Smooth muscle cell (in vitro differentiated cells): ENCODE data around the gene SPRYD4. TPM values are rescaled to one million over a fixed set of nuclear protein-coding genes. Genes with fewer than 3 reads are reported as not detected.
A peak's percentile ranks its signal among the peaks of the same experiment; 100 is the strongest.
"Not testable (repeated sequence)": the region's sequence is repeated elsewhere in the genome, so short reads cannot be mapped to it uniquely, and the experiment has no call there.

Source experiments
- DNase-seq: peaks from one replicate; lab custom pipeline; 2025; ENCODE audit not compliant: unreplicated experiment; lab: John Stamatoyannopoulos, UW
- H2AFZ ChIP-seq: fragments of 200-600 bp; sonication (generic); 2 replicates; pipeline ENCODE4 v1.6.0; 2016; ENCODE audit warnings: antibody characterized with exemption, low read depth, mild to moderate bottlenecking
- H3F3A ChIP-seq: fragments of 200-600 bp; sonication (generic); 2 replicates; pipeline ENCODE4 v1.6.0; 2017; ENCODE audit warnings: antibody characterized with exemption, low read depth
- H3K27ac ChIP-seq: fragments of 200-600 bp; sonication (generic); 2 replicates; pipeline ENCODE4 v1.5.1; 2016; ENCODE audit warnings: low read depth, mild to moderate bottlenecking
- H3K27me3 ChIP-seq: fragments of 200-600 bp; sonication (generic); 2 replicates; pipeline ENCODE4 v1.6.1; 2016; ENCODE audit warnings: low read depth, mild to moderate bottlenecking
- H3K36me3 ChIP-seq: fragments of 200-600 bp; sonication (generic); 2 replicates; pipeline ENCODE4 v1.5.1; 2016; ENCODE audit warnings: low read depth
- H3K4me1 ChIP-seq: fragments of 200-600 bp; sonication (generic); 2 replicates; pipeline ENCODE4 v1.5.1; 2016; ENCODE audit warnings: low read depth
- H3K4me2 ChIP-seq: fragments of 200-600 bp; sonication (generic); 2 replicates; pipeline ENCODE4 v1.6.0; 2016; ENCODE audit warnings: mild to moderate bottlenecking
- H3K4me3 ChIP-seq: fragments of 200-600 bp; sonication (generic); 2 replicates; pipeline ENCODE4 v1.5.1; 2016; ENCODE audit warnings: mild to moderate bottlenecking
- H3K79me2 ChIP-seq: fragments of 200-600 bp; sonication (generic); 2 replicates; pipeline ENCODE4 v1.6.0; 2016; ENCODE audit warnings: low read depth, mild to moderate bottlenecking
- H3K9ac ChIP-seq: fragments of 200-600 bp; sonication (generic); 2 replicates; pipeline ENCODE4 v1.6.0; 2016; ENCODE audit warnings: low read depth
- H3K9me3 ChIP-seq: fragments of 200-600 bp; sonication (generic); replicated peaks from 2 replicates; pipeline ENCODE4 v1.5.1; 2016; ENCODE audit warnings: low read depth
- H4K20me1 ChIP-seq: fragments of 200-600 bp; sonication (generic); 2 replicates; pipeline ENCODE4 v1.6.0; 2016; ENCODE audit warnings: low read depth
- WGBS: methylation state at CpG from one replicate; pipeline ENCODE4 v1.1.7; 2016; ENCODE audit warnings: low lambda C conversion rate; 5-methylcytosine and 5-hydroxymethylcytosine counted together
- polyA plus RNA-seq: library from polyadenylated mRNA; unstranded; fragments of >200 nt; fragmentation: Nextera tagmentation; extraction: Ambion mirVana; gene quantifications from 2 replicates; pipeline ENCODE4 v1.2.1, GENCODE V29; 2016
- total RNA-seq: library from RNA; depleted of rRNA; stranded (reverse); fragments of >200 nt; gene quantifications from 2 replicates; pipeline ENCODE4 v1.2.3, GENCODE V29; 2014
- TF ChIP-seq, protein P1 (sequence below): fragments of 200-600 bp; sonication (generic); IDR thresholded peaks from 2 replicates; pipeline ENCODE4 v1.5.1; 2017; ENCODE audit warnings: borderline replicate concordance, mild to moderate bottlenecking, antibody characterized with exemption; ENCODE audit not compliant: insufficient read depth, poor library complexity, severe bottlenecking

The SPRYD4 gene
- total and polyA plus RNA-seq, 2 experiments from 2014 or later: 0.71 to 1.0 TPM

DNA sequence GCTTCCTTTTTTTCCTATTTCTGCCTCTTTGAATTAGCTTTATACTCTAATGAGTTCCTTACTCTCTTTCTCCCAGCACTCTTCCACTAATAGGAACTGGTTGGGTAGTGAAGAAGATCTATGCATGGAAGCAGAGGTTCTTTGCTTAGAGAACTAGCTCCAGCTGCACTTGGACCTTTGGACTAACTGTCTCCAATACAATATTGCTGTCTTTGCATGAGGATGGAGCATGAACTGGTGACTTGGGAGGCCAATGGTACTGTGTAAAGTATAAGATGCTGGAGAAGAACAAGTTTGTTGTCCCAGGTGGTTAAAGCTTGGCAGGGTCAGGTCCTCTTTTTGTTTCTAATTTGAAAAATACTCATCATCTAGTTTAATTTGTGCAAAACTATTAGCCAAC, 22.0 kb downstream of the SPRYD4 start:
- H3K36me3 ChIP-seq: no peaks in the 10 kb centered on the region
- TF ChIP-seq, protein P1, sequence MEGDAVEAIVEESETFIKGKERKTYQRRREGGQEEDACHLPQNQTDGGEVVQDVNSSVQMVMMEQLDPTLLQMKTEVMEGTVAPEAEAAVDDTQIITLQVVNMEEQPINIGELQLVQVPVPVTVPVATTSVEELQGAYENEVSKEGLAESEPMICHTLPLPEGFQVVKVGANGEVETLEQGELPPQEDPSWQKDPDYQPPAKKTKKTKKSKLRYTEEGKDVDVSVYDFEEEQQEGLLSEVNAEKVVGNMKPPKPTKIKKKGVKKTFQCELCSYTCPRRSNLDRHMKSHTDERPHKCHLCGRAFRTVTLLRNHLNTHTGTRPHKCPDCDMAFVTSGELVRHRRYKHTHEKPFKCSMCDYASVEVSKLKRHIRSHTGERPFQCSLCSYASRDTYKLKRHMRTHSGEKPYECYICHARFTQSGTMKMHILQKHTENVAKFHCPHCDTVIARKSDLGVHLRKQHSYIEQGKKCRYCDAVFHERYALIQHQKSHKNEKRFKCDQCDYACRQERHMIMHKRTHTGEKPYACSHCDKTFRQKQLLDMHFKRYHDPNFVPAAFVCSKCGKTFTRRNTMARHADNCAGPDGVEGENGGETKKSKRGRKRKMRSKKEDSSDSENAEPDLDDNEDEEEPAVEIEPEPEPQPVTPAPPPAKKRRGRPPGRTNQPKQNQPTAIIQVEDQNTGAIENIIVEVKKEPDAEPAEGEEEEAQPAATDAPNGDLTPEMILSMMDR: no peak
- no peak overlapping the region for H2AFZ ChIP-seq
- no peaks in the 10 kb centered on the region for H4K20me1 ChIP-seq
- no peak overlapping the region for H3K4me3 ChIP-seq
- no peak overlapping the region for H3K27ac ChIP-seq
- DNase-seq: no peak
- H3K27me3 ChIP-seq: peaks cover 64% of the 10 kb centered on the region
- H3K4me1 ChIP-seq: no peaks in the 10 kb centered on the region
- no peaks in the 10 kb centered on the region for H3F3A ChIP-seq
- H3K4me2 ChIP-seq: no peak overlapping the region
- no peaks in the 10 kb centered on the region for H3K9me3 ChIP-seq
- H3K79me2 ChIP-seq: no peaks in the 10 kb centered on the region
- no peak overlapping the region for H3K9ac ChIP-seq

DNA sequence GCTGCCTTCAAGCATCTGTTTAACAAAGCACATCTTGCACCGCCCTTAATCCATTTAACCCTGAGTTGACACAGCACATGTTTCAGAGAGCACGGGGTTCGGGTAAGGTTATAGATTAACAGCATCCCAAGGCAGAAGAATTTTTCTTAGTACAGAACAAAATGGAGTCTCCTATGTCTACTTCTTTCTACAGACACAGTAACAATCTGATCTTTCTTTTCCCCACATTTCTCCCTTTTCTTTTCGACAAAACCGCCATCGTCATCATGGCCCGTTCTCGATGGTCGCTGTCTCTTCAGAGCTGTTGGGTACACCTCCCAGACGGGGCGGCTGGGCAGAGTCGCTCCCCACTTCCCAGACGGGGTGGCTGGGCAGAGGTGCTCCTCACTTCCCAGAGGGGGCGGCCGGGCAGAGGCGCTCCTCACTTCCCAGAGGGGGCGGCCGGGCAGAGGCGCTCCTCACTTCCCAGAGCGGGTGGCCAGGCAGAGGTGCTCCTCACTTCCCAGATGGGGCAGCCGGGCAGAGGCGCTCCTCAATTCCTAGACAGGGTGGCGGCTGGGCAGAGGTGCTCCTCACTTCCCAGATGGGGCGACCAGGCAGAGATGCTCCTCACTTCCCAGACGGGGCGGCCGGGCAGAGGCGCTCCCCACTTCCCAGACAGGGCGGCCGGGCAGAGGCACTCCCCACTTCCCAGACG, 25.2 kb downstream of the SPRYD4 start:
- not testable (repeated sequence) for H4K20me1 ChIP-seq, H3K9ac ChIP-seq, H3K4me3 ChIP-seq, H2AFZ ChIP-seq, H3K9me3 ChIP-seq, H3F3A ChIP-seq, H3K27ac ChIP-seq, H3K4me1 ChIP-seq, H3K79me2 ChIP-seq, H3K4me2 ChIP-seq, H3K36me3 ChIP-seq, DNase-seq
- peaks cover 32% of the 10 kb centered on the region for H3K27me3 ChIP-seq
- WGBS: 93% methylated on average over 28 of the region's 31 CpGs

DNA sequence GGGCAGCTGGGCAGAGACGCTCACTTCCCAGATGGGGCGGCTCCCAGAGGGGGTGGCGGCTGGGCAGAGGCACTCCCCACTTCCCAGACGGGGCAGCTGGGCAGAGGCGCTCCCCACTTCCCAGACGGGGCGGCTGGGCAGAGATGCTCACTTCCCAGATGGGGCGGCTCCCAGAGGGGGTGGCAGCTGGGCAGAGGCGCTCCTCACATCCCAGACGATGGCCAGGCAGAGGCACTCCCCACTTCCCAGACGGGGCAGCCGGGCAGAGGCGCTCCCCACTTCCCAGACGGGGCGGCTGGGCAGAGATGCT, 25.7 kb downstream of the SPRYD4 start:
- not testable (repeated sequence) for H3K9me3 ChIP-seq, H2AFZ ChIP-seq, DNase-seq, H3K9ac ChIP-seq, H3K79me2 ChIP-seq, H4K20me1 ChIP-seq, H3F3A ChIP-seq, H3K4me2 ChIP-seq, H3K27ac ChIP-seq, H3K4me1 ChIP-seq, H3K36me3 ChIP-seq, H3K4me3 ChIP-seq
- WGBS: 100% methylated on average over 9 of the region's 15 CpGs
- peaks cover 27% of the 10 kb centered on the region for H3K27me3 ChIP-seq

DNA sequence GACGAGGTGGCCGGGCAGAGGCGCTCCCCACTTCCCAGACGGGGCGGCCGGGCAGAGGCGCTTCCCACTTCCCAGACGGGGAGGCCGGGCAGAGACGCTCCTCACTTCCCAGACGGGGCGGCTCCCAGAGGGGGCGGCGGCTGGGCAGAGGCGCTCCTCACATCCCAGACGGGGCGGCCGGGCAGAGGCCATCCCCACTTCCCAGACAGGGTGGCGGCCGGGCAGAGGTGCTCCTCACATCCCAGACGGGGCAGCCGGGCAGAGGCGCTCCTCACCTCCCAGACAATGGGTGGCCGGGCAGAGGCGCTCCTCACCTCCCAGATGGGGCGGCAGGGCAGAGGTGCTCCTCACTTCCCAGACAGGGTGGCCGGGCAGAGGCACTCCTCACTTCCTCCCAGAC, 26.1 kb downstream of the SPRYD4 start:
- H3K9ac ChIP-seq, H3K4me2 ChIP-seq, H3K4me1 ChIP-seq, H3K4me3 ChIP-seq, H3K36me3 ChIP-seq, H4K20me1 ChIP-seq, H3K9me3 ChIP-seq, H3K79me2 ChIP-seq, H3F3A ChIP-seq, H2AFZ ChIP-seq, H3K27ac ChIP-seq, DNase-seq: not testable (repeated sequence)
- peaks cover 23% of the 10 kb centered on the region for H3K27me3 ChIP-seq
- WGBS: 99% methylated on average over 27 of the region's 27 CpGs

DNA sequence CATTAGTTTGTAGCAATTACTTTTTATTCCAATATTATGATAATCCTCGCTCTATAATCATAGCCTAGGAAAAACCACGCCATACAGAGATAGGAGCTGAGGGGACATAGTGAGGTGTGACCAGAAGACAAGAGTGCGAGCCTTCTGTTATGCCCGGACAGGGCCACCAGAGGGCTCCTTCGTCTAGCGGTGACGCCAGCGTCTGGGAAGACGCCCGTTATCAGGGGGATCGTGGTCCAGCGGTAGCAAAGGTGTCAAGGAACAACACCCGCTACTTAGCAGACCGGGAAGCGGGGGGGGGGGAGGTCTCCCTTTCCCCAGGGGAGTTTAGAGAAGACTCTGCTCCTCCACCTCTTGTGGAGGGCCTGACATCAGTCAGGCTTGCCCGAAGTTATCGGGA, 28.3 kb downstream of the SPRYD4 start:
- not testable (repeated sequence) for H3K36me3 ChIP-seq, H3K4me3 ChIP-seq, H3K27ac ChIP-seq, H3K27me3 ChIP-seq, H2AFZ ChIP-seq, DNase-seq, H3F3A ChIP-seq, H3K9me3 ChIP-seq, H3K4me1 ChIP-seq, H4K20me1 ChIP-seq, H3K9ac ChIP-seq, H3K4me2 ChIP-seq, H3K79me2 ChIP-seq
- WGBS: 21% methylated on average over 17 of the region's 17 CpGs
- TF ChIP-seq, protein P1: peak; percentile 42

DNA sequence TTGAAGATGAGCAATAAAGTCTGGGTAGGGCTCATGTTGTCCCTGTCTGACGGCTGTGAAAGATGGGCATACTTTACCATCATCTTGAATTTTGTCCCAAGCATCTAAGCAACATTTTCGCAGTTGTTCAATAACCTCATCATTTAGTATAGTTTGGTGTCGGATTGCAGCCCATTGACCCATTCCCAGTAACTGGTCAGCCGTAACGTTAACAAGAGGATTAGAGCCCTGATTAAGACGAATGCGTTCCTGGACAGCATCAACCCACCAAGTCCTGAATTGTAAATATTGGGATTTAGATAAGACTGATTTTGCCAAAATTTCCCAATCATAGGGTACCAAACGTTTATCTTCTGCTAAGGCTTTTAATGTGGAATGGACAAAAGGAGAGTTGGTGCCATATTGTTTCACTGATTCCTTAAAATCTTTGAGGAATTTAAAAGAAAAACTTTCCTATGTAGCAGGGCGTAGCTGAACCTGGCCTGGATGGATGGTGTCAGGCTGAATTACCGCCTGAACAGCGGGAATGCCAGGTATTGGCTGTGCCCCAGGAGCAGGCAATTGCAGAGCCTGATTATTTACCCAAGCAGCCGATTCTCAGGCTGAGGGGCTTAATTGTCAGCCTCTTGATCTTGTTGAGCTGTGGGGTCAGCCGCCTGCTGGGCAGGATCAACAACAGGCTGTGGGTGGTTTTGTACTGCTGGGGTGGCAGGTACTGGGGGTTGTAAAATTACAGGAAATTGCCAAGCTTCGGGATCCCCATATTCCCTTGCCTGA, 29.9 kb downstream of the SPRYD4 start:
- WGBS: 42% methylated on average over 14 of the region's 14 CpGs
- H3F3A ChIP-seq: not testable (repeated sequence)

DNA sequence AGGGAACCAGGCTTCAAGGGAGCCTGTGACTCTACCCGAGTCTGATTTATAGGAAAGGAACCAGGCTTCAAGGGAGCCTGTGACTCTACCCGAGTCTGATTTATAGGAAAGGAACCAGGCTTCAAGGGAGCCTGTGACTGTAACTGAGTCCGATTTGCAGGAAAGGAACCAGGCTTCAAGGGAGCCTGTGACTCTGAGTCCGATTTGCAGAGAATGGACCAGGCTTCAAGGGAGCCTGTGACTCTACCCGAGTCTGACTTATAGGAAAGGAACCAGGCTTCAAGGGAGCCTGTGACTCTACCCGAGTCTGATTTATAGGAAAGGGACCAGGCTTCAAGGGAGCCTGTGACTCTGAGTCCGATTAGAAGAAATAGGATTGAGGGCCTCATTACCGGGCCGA, 31.1 kb downstream of the SPRYD4 start:
- H3K79me2 ChIP-seq, H3K27ac ChIP-seq, H3K27me3 ChIP-seq, H3K4me1 ChIP-seq, H3K36me3 ChIP-seq, H3F3A ChIP-seq, DNase-seq, H4K20me1 ChIP-seq, H3K9ac ChIP-seq, H3K4me3 ChIP-seq, H3K9me3 ChIP-seq: not testable (repeated sequence)
- WGBS: 38% methylated on average over 9 of the region's 9 CpGs
- Histone ChIP-seq H2AFZ (peak overlapping the region; percentile 34), H3K4me2 (peak overlapping the region; percentile 29)

More for the DNA sequence above, 29.9 kb downstream of the SPRYD4 start:
- H4K20me1 ChIP-seq, H3K4me2 ChIP-seq, DNase-seq, H3K4me3 ChIP-seq, H3K27me3 ChIP-seq, H3K27ac ChIP-seq, H3K79me2 ChIP-seq, H3K9me3 ChIP-seq, H3K36me3 ChIP-seq, H3K9ac ChIP-seq, H2AFZ ChIP-seq, H3K4me1 ChIP-seq: not testable (repeated sequence)
